WERI-Rb-1 (cell line): ENCODE data around the gene CYP17A1.
A peak's percentile ranks its signal among the peaks of the same experiment; 100 is the strongest.

Source experiments
- DNase-seq: peaks from one replicate; pipeline ENCODE4 v3.0.0-alpha.2; 2020
- H3K27ac ChIP-seq: fragments of 250-450 bp; sonication (Bioruptor Pico); 2 replicates; pipeline ENCODE4 v1.5.1; 2020; ENCODE audit warnings: mild to moderate bottlenecking, moderate library complexity
- H3K27me3 ChIP-seq: fragments of 250-450 bp; sonication (Bioruptor Pico); 2 replicates; pipeline ENCODE4 v1.5.1; 2021; ENCODE audit warnings: mild to moderate bottlenecking, low read depth, moderate library complexity; ENCODE audit not compliant: insufficient read depth, severe bottlenecking
- H3K36me3 ChIP-seq: fragments of 250-450 bp; sonication (Bioruptor Pico); 2 replicates; pipeline ENCODE4 v1.5.1; 2020; ENCODE audit warnings: mild to moderate bottlenecking, moderate library complexity
- H3K4me3 ChIP-seq: 2 replicates; pipeline ENCODE4 v1.5.1; 2011; ENCODE audit warnings: low read depth, mild to moderate bottlenecking, control low read depth, low read length
- H3K9me3 ChIP-seq: fragments of 250-450 bp; sonication (Bioruptor Pico); 2 replicates; pipeline ENCODE4 v1.5.1; 2021; ENCODE audit warnings: mild to moderate bottlenecking, moderate library complexity; ENCODE audit not compliant: severe bottlenecking
- CTCF ChIP-seq: IDR thresholded peaks from 2 replicates; pipeline ENCODE4 v1.5.1; 2011; ENCODE audit warnings: low read depth, mild to moderate bottlenecking, control low read depth, inconsistent platforms, low read length

CYP17A1 gene

DNA sequence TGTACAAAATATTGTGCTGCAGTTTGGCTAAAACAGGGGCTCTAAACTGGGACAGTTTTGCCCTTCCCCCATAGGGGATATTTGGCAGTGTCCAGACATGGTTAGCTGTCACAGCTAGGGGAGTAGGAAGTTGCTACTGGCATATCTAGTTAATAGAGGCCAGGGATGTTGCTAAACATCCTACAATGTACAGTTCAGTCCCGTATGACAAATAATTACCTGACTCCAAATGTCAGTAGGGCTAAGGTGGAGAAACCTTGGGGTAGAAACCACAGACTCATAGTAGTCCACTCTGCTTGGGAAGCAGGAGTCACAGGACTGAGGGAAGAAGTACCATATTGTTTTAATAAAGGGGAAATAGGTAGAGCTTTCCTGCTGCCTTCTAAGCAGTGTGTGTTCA is 53.6 kb downstream of the CYP17A1 start:
- no peak overlapping the region for H3K27ac ChIP-seq
- DNase-seq = no peak
- H3K4me3 ChIP-seq = no peak overlapping the region
- no peak for TF ChIP-seq CTCF
- H3K36me3 ChIP-seq = no peaks in the 10 kb centered on the region
- H3K27me3 ChIP-seq = no peaks in the 10 kb centered on the region
- peaks cover 2% of the 10 kb centered on the region for H3K9me3 ChIP-seq

- Histone ChIP-seq H3K27ac (no peak overlapping the region), H3K4me3 (no peak overlapping the region), H3K9me3 (peaks cover 2% of the 10 kb centered on the region), H3K27me3 (no peaks in the 10 kb centered on the region), H3K36me3 (no peaks in the 10 kb centered on the region)
- no peak for DNase-seq
- TF ChIP-seq CTCF = no peak
These were observed 54.3 kb downstream of the CYP17A1 start for GRCh38 chr10:102782673-102783551.

DNA sequence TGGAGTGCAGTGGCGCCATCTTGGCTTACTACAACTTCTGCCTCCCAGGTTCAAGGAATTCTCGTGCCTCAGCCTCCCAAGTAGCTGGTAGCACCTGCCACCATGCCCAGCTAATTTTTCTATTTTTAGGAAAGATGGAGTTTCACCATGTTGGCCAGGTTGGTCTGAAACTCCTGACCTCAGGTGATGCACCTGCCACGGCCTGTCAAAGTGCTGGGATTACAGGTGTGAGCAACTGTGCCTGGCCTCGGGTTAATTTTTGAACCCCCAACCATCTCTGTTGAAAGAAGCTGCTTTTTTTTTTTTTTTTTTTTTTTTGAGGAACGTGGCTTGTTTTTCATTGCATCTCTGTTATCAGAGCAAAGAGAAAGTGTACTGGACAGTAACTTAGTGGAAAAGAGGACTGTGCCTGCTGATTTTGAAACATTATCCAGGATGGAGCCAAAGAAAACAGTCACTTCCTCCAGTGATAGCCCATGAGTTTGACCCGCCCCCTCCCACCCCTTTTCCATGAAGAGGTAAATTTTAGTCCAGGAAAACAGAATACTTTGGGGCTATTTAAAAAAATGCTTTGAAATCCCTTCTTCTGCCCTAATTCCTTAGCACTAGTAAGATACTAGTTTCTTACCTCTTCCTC is 55.2 kb downstream of the CYP17A1 start:
- no peak for DNase-seq
- H3K27ac ChIP-seq = no peak overlapping the region
- peaks cover 2% of the 10 kb centered on the region for H3K9me3 ChIP-seq
- H3K27me3 ChIP-seq = no peaks in the 10 kb centered on the region
- H3K36me3 ChIP-seq = no peaks in the 10 kb centered on the region
- H3K4me3 ChIP-seq = no peak overlapping the region
- TF ChIP-seq CTCF = no peak

DNA sequence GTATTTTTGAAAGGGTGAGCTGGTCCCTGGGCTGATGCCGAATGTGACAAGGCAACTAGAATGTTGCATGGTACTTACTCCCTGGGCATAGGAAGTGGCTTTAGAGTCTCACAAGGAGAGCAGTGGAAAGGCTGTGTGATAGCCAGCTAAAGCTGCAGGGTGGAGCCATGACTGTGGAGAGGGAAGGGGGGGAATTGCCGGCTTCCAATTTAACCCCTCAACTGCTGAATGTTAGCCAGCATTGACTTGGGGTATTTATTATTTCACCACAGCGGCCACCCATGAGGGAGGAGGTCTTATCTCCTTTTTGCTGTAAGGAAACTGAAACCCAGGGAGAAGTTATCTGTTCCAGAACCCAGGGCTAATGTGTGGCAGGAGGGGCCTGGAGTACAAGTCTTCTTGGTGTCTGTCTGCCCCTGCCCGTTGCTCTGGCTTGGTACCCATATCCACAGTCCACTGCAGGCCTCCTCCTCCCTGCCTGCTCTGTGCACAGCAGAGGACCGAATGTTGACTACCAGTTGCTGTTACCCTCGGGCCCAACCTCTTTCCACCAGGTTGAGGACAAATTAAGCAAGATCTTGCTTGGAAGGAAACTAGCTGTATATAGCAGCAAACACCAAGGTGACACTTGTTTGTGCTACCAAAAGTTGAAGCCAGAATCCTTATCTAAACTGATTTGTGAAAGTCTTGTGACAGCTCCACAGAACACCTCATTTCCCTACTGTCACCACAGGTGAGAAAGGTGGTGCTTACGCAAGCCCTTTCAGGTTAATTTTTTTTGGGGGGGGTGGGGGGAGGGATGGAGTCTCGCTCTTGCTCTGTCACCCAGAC is 55.9 kb downstream of the CYP17A1 start:
- Histone ChIP-seq H3K27me3 (no peaks in the 10 kb centered on the region), H3K36me3 (no peaks in the 10 kb centered on the region), H3K4me3 (no peak overlapping the region), H3K9me3 (peaks cover 2% of the 10 kb centered on the region), H3K27ac (no peak overlapping the region)
- no peak for TF ChIP-seq CTCF
- DNase-seq = peak; percentile 34
